Keratinocyte (primary cell): Measurements from ENCODE around the gene C20orf204.

ENCODE experiments used
- EZH2 ChIP-seq: IDR thresholded peaks from one replicate; pipeline ENCODE4 v1.6.1; 2012; ENCODE audit warnings: inconsistent platforms, mild to moderate bottlenecking, low read length, moderate library complexity
- TF ChIP-seq, protein P1 (sequence below), 3 experiments: IDR thresholded peaks in 1 of 3; conservative IDR thresholded peaks in 1 of 3; optimal IDR thresholded peaks in 1 of 3; 2 replicates in 2 of 3; 3 replicates in 1 of 3; pipeline versions ENCODE3 to v1.5.1; 2011; ENCODE audit warnings: low read length in 3 of 3, mild to moderate bottlenecking in 3 of 3, moderate library complexity in 2 of 3, control low read depth in 1 of 3, inconsistent platforms in 1 of 3; ENCODE audit not compliant: insufficient read depth in 2 of 3; ENCODE audit errors: extremely low read depth in 1 of 3

DNA sequence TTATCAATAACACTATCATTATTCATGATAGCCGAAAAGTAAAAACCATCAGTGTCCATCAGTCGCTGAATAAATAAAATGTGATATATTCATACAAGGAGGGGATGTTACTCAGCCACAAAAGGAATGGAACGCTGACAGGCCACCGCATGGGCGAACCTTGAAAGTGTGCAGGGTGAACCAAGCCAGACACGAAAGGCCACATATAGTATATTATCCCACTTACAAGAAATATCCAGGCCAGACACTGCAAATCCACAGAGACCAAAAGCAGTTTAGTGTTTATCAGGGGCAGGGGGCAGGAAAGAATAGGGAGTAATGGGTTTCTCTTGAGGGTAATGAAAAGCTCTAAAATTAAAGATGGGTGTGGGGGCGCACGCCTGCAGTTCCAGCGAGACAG lies 7.8 kb downstream of the C20orf204 start:
- TF ChIP-seq, protein P1, sequence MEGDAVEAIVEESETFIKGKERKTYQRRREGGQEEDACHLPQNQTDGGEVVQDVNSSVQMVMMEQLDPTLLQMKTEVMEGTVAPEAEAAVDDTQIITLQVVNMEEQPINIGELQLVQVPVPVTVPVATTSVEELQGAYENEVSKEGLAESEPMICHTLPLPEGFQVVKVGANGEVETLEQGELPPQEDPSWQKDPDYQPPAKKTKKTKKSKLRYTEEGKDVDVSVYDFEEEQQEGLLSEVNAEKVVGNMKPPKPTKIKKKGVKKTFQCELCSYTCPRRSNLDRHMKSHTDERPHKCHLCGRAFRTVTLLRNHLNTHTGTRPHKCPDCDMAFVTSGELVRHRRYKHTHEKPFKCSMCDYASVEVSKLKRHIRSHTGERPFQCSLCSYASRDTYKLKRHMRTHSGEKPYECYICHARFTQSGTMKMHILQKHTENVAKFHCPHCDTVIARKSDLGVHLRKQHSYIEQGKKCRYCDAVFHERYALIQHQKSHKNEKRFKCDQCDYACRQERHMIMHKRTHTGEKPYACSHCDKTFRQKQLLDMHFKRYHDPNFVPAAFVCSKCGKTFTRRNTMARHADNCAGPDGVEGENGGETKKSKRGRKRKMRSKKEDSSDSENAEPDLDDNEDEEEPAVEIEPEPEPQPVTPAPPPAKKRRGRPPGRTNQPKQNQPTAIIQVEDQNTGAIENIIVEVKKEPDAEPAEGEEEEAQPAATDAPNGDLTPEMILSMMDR (optimal IDR thresholded peaks at IDR 0.05 in 1 of 3, IDR thresholded peaks at IDR 0.05 in 1 of 3, conservative IDR thresholded peaks at IDR 0.05 in 1 of 3; ENCODE audit: extremely low read depth in 1 of 3, insufficient read depth in 2 of 3, low read length in 3 of 3), result no peak
- TF ChIP-seq EZH2, result no peak
